ENCODE data around the gene DCDC2.

The DCDC2 gene

DNA sequence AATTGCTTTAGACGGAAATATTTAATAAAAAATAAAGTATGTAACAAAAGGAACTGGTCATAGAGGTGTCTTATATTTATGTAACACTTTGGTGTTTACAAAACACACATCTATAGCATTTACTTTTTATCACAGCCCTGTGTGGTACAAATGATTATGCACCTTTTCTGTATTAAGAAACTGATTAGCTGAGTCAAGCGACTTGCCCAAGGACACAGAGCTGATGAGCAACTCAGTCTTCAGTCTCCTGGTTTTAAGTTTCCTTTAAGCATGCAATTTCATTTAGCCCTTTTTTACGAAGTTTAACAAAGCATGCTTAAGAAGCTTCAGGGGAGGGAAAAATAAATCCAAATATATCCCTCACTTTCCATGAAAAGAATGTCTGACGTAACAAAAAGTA is 2.5 kb downstream of the DCDC2 start:
- DNase-seq (ENCODE audit: low read depth) = no peak
- TF ChIP-seq, protein P1, sequence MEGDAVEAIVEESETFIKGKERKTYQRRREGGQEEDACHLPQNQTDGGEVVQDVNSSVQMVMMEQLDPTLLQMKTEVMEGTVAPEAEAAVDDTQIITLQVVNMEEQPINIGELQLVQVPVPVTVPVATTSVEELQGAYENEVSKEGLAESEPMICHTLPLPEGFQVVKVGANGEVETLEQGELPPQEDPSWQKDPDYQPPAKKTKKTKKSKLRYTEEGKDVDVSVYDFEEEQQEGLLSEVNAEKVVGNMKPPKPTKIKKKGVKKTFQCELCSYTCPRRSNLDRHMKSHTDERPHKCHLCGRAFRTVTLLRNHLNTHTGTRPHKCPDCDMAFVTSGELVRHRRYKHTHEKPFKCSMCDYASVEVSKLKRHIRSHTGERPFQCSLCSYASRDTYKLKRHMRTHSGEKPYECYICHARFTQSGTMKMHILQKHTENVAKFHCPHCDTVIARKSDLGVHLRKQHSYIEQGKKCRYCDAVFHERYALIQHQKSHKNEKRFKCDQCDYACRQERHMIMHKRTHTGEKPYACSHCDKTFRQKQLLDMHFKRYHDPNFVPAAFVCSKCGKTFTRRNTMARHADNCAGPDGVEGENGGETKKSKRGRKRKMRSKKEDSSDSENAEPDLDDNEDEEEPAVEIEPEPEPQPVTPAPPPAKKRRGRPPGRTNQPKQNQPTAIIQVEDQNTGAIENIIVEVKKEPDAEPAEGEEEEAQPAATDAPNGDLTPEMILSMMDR (conservative IDR thresholded peaks at IDR 0.05; ENCODE audit: low read depth, low read length) = no peak
- no peak overlapping the region for H3K4me3 ChIP-seq (ENCODE audit: low read length)

DNA sequence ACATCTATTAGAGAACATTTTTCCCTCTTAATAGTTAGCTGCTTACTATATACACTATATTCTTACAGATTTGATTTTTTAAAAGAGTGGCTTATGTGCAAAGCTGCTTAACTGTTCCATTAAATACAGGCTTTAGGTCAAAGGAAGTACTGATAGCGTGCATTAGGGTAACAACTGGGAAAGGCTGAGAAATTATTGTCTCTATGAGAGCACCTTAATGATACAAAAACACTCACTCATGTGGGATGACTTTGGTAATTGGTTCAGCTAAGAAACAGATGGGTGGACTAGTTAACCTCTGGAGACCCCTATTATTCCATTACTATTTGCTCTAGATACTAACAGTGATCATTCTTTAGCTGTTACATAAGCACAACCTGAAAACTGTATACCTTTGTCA is 4.0 kb downstream of the DCDC2 start:
- H3K4me3 ChIP-seq (ENCODE audit: low read length) = no peak overlapping the region
- TF ChIP-seq, protein P1 (conservative IDR thresholded peaks at IDR 0.05; ENCODE audit: low read depth, low read length) = no peak

DNA sequence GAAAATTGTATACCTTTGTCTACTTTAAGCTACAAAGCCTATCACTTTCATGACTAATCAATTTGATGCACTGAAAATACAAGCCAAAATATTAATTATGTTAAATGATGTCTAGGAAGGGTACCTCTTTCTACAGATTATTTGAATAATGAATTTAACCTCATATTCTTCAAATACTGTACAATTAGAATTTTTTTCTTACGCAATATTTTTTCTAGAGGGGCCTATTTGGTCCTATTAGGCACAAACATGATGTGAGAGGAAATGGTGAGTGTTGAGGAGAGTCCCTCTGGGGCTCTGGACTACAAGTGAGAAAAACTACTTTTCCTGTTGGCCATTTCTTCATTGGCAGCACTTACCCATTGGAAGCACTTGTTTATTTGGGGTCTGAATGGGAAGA is 5.4 kb downstream of the DCDC2 start:
- H3K4me3 ChIP-seq (ENCODE audit: low read length) = no peak overlapping the region
- TF ChIP-seq, protein P1 (conservative IDR thresholded peaks at IDR 0.05; ENCODE audit: low read depth, low read length) = no peak
- DNase-seq (ENCODE audit: low read depth) = no peak

More for the DNA sequence above, 4.0 kb downstream of the DCDC2 start:
- no peak for DNase-seq (ENCODE audit: low read depth)

DNA sequence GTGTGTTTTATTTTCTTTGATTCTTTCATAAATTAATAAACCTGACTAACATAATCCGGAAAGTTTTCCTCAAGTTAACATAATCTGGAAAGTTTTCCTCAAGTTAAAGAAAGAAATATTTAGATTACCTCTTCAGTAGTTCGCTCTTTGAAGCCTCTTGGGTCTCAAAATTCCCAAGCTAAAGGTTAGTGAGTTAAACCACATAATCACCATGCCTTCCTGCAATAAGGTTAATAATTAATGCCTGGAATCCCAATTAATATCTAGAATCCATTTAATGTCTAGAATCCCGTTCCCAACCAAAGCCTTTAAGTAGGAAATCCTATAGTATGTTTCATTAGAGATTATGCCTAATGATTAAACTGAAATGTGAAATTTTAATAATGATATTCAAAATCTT is 12.9 kb downstream of the DCDC2 start:
- TF ChIP-seq, protein P1 (conservative IDR thresholded peaks at IDR 0.05; ENCODE audit: low read depth, low read length) = no peak
- no peak overlapping the region for H3K4me3 ChIP-seq (ENCODE audit: low read length)
- DNase-seq (ENCODE audit: low read depth) = no peak

DNA sequence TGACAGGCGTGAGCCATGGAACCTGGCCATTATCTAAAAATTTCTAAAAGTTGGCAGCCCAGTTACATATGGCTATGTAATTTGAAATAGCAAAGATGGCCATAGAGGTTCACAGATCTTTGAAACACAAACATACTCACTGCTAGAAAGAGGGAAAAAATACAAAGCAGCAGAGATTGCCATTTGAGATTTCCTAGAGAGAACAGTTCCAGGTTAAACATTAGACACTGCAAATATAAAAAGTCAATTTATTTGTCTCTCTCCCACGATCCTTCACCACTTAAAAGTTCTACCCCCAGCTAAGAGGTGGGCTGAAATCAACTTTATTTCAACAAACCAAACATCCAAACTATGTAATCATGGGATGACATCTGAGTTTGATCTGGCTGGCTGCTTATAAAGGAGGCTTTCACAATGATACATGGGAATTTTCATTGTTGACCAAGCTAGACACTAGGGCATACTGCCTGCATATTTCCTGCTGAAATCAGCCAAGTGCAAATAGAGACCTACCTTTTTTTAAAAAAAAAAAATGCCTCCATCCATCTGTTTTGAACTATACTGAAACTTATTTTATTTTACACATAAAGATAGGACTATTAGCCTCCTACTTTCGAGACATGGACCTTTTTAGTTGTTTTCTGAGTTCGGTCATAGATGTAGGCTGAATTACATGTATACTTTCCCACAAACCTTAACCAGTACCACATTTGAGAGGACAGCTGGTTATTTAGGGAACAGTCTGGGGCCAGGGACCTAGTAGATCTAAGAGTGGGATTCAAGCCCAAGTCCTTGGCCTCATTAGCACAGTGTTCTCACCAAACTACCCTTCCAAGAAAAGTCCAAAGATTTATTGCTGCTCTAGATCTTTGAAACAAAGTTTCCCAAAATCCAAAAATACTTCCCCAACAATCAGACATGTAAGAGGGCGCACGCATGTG is 16.6 kb downstream of the DCDC2 start:
- H3K4me3 ChIP-seq (ENCODE audit: low read length) = no peak overlapping the region
- no peak for DNase-seq (ENCODE audit: low read depth)
- TF ChIP-seq, protein P1 (conservative IDR thresholded peaks at IDR 0.05; ENCODE audit: low read depth, low read length) = no peak

DNA sequence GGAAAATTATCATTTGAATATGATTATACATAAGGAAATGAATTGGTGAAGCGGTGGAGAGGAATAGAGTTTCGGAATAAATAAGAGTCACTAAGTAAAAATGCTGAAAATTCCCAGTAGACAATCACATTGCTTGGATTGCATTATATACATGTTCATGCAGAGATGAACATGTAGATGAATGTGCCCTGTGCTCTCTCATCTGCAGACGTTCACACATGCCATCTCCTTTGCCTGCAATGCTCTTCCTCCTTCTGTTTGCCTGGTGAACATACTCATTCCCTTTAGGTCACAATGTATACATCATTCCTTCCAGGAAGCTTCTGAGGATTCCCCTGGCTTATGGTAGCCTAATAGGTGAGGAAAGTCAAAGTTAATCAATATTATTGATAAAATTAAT is 17.9 kb downstream of the DCDC2 start:
- TF ChIP-seq, protein P1 (conservative IDR thresholded peaks at IDR 0.05; ENCODE audit: low read depth, low read length) = no peak
- H3K4me3 ChIP-seq (ENCODE audit: low read length) = no peak overlapping the region
- no peak for DNase-seq (ENCODE audit: low read depth)

DNA sequence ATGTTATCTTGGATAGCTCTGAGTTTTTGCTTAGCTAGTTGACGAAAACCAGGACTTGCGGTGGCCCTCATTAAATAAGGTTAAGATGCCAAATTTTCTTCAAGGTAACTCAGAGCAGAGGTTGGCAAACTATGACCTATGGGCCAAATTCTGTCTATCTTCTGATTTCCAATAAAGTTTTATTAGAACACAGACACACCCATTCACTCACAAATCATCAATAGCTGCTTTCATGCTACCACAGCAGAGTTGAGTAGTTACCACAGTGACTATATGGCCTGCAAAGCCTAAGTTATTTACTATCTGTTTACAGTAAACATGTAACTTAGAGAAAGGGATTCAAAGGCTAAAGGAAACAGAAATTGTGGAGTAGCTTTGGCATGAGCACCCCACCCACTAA is 23.6 kb downstream of the DCDC2 start:
- TF ChIP-seq, protein P1 (conservative IDR thresholded peaks at IDR 0.05; ENCODE audit: low read depth, low read length) = no peak
- no peak overlapping the region for H3K4me3 ChIP-seq (ENCODE audit: low read length)
- no peak for DNase-seq (ENCODE audit: low read depth)
